Cardiac fibroblast (primary cell): ENCODE data around the gene CDC23.
"Not testable (repeated sequence)": the region's sequence is repeated elsewhere in the genome, so short reads cannot be mapped to it uniquely, and the experiment has no call there.

ENCODE experiments used
- DNase-seq, 2 donors: peaks; one replicate each; pipeline versions ENCODE4 v3.0.0 to v3.0.0-alpha.2; 2010; ENCODE audit warnings: low read depth in 2 of 2
- H3K4me3 ChIP-seq, 2 donors: replicated peaks in 1 of 2; 1 replicate in 1 of 2; 2 replicates in 1 of 2; pipeline ENCODE4 v1.5.1; 2011; ENCODE audit warnings: low read depth in 2 of 2, low read length in 2 of 2, mild to moderate bottlenecking in 2 of 2, moderate library complexity in 1 of 2
- TF ChIP-seq, protein P1 (sequence below): IDR thresholded peaks from one replicate; pipeline ENCODE4 v1.5.1; 2011; ENCODE audit warnings: low read depth, mild to moderate bottlenecking, low read length, inconsistent platforms

Gene CDC23

DNA sequence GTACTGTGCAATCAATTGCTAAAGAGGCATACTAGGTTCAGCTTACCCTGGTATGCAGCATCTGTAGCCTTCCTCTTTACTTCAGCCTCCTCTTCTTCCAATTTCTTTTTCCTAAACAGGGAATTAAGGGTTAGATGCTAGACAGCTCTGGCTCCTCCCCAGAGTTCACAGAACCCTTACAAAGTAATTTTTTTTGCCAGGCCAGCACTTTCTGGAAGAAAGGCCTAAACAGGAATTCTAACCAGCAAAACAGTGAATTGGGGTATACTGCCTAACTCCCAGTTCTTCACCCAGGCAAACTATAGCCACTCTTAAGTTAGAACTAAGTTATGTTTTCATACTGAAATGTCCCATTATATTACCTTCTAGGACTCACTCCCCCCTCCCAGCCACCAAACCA lies 42.8 kb downstream of the CDC23 start:
- no peak for DNase-seq
- TF ChIP-seq, protein P1, sequence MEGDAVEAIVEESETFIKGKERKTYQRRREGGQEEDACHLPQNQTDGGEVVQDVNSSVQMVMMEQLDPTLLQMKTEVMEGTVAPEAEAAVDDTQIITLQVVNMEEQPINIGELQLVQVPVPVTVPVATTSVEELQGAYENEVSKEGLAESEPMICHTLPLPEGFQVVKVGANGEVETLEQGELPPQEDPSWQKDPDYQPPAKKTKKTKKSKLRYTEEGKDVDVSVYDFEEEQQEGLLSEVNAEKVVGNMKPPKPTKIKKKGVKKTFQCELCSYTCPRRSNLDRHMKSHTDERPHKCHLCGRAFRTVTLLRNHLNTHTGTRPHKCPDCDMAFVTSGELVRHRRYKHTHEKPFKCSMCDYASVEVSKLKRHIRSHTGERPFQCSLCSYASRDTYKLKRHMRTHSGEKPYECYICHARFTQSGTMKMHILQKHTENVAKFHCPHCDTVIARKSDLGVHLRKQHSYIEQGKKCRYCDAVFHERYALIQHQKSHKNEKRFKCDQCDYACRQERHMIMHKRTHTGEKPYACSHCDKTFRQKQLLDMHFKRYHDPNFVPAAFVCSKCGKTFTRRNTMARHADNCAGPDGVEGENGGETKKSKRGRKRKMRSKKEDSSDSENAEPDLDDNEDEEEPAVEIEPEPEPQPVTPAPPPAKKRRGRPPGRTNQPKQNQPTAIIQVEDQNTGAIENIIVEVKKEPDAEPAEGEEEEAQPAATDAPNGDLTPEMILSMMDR: no peak
- H3K4me3 ChIP-seq: no peak overlapping the region

DNA sequence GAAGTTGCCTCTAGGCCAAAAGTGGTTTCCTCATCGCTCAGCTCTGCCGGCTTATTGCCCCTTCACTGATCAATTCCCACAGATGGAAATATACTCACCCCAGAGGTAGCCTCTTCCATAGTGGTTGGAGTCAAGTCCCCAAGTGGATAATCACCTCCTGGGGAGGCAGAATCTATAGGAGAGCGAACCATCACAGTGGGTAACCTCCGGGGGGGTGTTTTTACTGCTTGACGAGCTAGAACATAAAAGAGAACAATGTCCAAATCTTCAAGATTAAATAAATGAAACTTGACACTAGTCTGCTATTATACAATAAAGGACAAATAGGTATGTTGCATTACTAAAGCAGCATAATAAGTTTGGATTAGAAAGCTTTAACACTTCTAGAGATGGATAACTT lies 44.0 kb downstream of the CDC23 start:
- no peak for DNase-seq
- TF ChIP-seq, protein P1: no peak
- H3K4me3 ChIP-seq: no peak overlapping the region

DNA sequence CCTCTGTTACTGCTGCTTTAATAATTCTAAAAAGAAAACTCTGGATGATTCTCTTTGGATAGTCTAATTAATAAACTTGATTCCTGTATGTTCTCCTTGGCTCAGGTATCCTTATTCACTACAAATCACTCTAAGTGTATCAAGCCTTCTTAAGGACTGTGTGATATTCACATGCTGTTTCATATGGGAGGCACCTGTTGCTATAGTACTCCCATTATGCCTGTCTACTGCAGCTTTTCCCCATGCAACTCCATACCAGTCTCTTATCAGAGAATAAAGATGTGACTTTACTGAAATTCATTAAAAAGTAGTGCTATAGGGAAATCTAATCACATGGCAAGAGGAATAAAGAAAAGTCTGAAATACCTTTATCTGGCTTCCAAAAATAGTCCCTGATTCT lies 49.4 kb downstream of the CDC23 start:
- no peak for DNase-seq
- H3K4me3 ChIP-seq: no peak overlapping the region
- TF ChIP-seq, protein P1: no peak

DNA sequence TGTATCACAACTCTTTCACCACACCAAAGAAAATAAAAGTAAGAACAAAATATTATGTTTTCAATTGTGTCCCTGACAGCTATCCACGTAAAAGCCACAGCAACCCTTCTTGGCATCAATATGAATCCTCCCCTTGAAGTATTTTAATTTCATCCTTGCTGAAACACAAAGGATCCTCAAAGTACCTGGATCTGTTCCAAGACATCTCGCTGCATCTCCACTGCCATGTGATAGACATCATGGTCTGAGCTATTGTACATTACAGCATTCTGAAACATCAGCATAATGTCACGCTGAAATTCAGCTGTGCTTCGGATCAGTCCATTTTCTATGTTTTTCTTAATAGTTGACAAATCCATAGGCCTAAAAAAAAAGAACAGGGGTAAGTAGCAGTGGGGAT lies 52.4 kb downstream of the CDC23 start:
- H3K4me3 ChIP-seq: no peak overlapping the region
- TF ChIP-seq, protein P1: no peak
- DNase-seq: no peak

DNA sequence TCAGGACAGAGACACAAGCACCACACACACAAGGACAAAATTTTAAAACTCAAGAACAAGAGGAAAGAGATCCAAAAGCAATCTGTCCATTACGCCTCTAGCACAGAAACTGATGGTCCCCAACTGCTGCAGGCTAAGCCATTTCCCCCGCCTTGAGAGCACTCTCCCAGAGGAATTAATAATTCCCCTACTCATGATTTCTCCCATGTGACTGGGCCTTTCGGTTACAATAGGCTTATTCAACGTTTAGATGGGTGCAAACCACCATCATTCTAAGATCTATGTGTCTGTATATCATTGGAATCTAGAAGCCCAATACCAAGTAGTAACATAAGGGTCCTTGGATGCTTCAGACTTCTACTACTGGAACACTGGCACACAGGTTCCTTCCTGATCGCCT lies 53.5 kb downstream of the CDC23 start:
- no peak overlapping the region for H3K4me3 ChIP-seq
- TF ChIP-seq, protein P1: no peak
- no peak for DNase-seq

DNA sequence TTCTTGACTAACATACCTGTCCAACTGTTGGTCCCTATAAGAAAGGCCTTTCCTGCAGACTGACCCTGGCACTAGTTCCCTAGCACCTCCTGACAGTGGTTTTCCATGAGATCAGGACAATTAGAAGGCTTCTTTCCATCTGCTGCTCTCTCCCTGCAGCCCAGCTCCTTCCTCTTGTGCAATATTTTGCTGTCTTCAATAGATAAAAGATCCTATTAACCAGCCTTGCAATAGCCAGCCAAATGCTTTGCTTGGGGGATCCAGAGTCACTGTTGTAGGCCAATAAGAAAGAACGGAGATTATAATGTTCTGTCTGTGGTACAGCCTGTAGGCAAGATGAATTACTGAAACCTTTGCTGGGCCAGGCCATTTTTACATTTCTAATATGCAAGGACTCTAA lies 55.5 kb downstream of the CDC23 start:
- H3K4me3 ChIP-seq: no peak overlapping the region
- peak in 1 of 2 donors; percentile 19 for DNase-seq
- TF ChIP-seq, protein P1: no peak

DNA sequence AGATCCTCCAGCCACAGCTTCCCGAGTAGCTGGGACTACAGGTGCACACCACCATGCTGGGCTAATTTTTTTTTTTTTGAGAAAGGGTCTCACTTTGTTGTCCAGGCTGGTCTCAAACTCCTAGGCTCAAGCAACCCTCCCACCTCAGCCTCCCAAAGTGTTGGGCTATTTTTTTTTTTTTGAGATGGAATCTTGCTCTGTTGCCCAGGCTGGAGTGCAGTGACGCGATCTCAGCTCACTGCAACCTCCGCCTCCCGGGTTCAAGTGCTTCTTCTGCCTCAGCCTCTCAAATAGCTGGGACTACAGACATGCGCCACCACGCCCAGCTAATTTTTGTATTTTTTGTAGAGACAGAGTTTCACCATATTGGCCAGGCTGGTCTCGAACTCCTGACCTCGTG lies 57.1 kb downstream of the CDC23 start:
- H3K4me3 ChIP-seq, DNase-seq: not testable (repeated sequence)

DNA sequence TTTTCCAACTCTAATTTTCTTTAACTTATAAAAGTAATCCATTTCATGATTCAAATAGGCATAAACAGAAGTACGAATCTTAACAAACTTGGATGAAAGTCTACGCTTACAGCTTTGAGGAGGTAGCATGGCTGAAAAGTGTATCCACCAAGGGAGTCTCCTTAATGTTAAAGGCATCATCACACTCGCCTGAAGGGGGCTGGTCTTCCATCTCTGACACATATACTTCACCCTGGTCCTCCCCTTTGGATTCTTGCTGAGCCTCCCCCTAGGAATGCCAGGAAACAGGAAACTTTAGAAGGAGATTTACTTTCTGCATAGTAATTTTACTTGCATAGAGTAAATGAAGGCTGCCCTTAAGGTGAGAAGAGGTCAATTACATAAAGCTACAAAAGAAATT lies 63.6 kb downstream of the CDC23 start:
- peak; percentile 18 to 29 for DNase-seq
- no peak overlapping the region for H3K4me3 ChIP-seq
- TF ChIP-seq, protein P1: no peak
